Measurements from ENCODE around the gene WAS. TPM values are rescaled to one million over a fixed set of nuclear protein-coding genes. Genes with fewer than 3 reads are reported as not detected.
"Not testable (repeated sequence)": the region's sequence is repeated elsewhere in the genome, so short reads cannot be mapped to it uniquely, and the experiment has no call there.

WAS gene
- total and polyA plus RNA-seq, 8 donors = 0.39 to 7.5 (median 1.0) TPM

DNA sequence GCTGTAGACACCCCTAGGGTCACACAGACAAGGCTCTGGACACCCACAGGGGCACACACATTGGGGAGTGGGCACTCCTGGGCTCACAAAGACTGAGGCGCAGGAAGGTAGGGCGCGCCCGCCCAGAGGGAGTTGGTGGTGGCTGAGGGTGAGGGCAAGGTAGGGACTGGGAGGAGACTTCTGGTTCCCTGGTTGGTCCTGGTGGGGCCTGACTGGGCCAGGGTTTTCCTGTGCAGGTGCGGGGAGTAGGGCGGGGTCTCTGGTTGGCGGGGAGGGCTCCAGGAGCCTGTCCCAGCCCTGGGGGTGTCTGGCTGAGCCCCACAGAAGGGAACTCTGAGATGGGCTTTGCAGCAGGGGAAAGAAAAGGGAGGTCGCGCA lies 6.7 kb upstream of the WAS start:
- Histone ChIP-seq H3K27ac (peak overlapping the region; percentile 49 to 77 (median 76)), H3K4me3 (peak overlapping the region; percentile 51 to 71 (median 60)), H3K36me3 (no peaks in the 10 kb centered on the region), H3K27me3 (no peaks in the 10 kb centered on the region), H3K4me1 (no peaks in the 10 kb centered on the region), H3K9me3 (no peaks in the 10 kb centered on the region)
- intact Hi-C loops (cut with DNase I) = no loop called here
- WGBS, 2 donors = 2 to 12% methylated on average over 9 of the region's 9 CpGs
- TF ChIP-seq CTCF (IDR thresholded peaks at IDR 0.05) = no peak
- FAIRE-seq = no peak
- ATAC-seq = peak; percentile 19 to 44 (median 32)
- peak in 2 of 6 donors; percentile 4 to 64 for DNase-seq

DNA sequence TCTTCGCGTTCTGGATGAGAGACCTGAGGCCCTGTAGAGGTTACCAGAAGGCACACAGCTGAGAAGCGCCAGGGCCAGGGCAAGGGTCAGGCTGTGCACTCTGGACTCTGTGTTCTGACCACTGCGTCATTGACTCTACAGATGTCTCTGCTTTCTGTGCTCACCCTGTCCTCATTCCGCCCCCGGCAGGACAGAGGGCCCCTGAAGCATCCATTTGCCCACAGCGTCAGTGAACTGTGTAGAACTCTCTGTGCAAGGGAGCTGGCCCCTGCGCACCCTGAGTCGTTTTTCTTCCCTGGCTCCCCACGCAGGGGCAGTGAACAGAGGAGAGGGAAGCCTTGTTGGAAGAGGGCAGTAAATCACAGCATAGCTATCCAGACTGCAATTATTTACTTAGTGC lies 6.1 kb upstream of the WAS start:
- Histone ChIP-seq H3K27ac (no peak overlapping the region), H3K9me3 (no peaks in the 10 kb centered on the region), H3K4me3 (no peak overlapping the region), H3K36me3 (no peaks in the 10 kb centered on the region), H3K4me1 (no peaks in the 10 kb centered on the region), H3K27me3 (no peaks in the 10 kb centered on the region)
- no peak for ATAC-seq
- FAIRE-seq = no peak
- intact Hi-C loops (cut with DNase I) = no loop called here
- WGBS, 2 donors = 41 to 52% methylated on average over 9 to 10 of the region's 10 CpGs
- no peak for TF ChIP-seq CTCF (IDR thresholded peaks at IDR 0.05)
- DNase-seq = no peak

- DNase-seq; H3K9me3 ChIP-seq; H3K27me3 ChIP-seq; ATAC-seq; FAIRE-seq; H3K4me3 ChIP-seq; intact Hi-C loops (cut with DNase I); H3K27ac ChIP-seq; H3K4me1 ChIP-seq; H3K36me3 ChIP-seq: not testable (repeated sequence)
- WGBS, 2 donors = 38 to 45% methylated on average over 2 of the region's 2 CpGs
Observed at GRCh38 chrX:48680467-48680866, 3.1 kb upstream of the WAS start.

GRCh38 chrX:48680925-48681324 lies 2.7 kb upstream of the WAS start:
- DNase-seq; H3K4me1 ChIP-seq; H3K27me3 ChIP-seq; FAIRE-seq; intact Hi-C loops (cut with DNase I); H3K36me3 ChIP-seq; H3K4me3 ChIP-seq; H3K9me3 ChIP-seq; ATAC-seq; H3K27ac ChIP-seq: not testable (repeated sequence)
- WGBS, 2 donors = 74 to 89% methylated on average over 6 of the region's 6 CpGs

GRCh38 chrX:48681539-48682183 lies 1.9 kb upstream of the WAS start:
- H3K27ac ChIP-seq = no peak overlapping the region
- no peaks in the 10 kb centered on the region for H3K36me3 ChIP-seq
- ATAC-seq (no peak), FAIRE-seq (no peak), DNase-seq (no peak)
- H3K4me3 ChIP-seq = no peak overlapping the region
- H3K4me1 ChIP-seq = no peaks in the 10 kb centered on the region
- no peaks in the 10 kb centered on the region for H3K9me3 ChIP-seq
- intact Hi-C loops (cut with DNase I) = no loop called here
- 39 to 46% methylated on average over 10 of the region's 10 CpGs for WGBS, 2 donors
- H3K27me3 ChIP-seq = no peaks in the 10 kb centered on the region
- TF ChIP-seq CTCF (IDR thresholded peaks at IDR 0.05) = no peak

DNA sequence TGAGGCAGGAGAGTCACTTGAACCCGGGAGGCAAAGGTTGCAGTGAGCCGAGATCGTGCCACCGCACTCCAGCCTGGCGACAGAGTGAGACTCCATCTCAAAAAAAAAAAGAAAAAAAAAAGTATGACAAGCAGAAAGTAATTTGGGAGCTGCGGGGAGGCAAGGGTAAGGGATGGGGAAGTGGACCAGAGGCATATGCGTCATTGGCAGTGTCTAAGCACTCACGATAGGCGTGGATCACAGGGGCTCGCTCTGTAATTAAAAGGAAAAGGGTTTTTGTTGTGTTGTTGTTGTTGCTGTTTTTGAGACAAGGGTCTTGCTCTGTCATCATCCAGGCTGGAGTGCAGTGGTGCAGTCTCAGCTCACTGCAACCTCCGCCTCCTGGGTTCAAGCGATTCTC lies 804 bp upstream of the WAS start:
- H3K4me3 ChIP-seq; intact Hi-C loops (cut with DNase I); H3K36me3 ChIP-seq; H3K27me3 ChIP-seq; H3K4me1 ChIP-seq; FAIRE-seq; H3K9me3 ChIP-seq; DNase-seq: not testable (repeated sequence)
- H3K27ac ChIP-seq = peak overlapping the region in 2 of 4 donors; percentile 33 to 44
- WGBS, 2 donors = 75 to 83% methylated on average over 12 of the region's 12 CpGs
- ATAC-seq = peak in 2 of 4 donors; percentile 63 to 68
